AG09319 (cell line): Measurements from ENCODE around the gene CHST11.
"Not testable (repeated sequence)": the region's sequence is repeated elsewhere in the genome, so short reads cannot be mapped to it uniquely, and the experiment has no call there.

Experiments used
- DNase-seq: peaks from one replicate; pipeline ENCODE4 v3.0.0-alpha.2; 2010; ENCODE audit warnings: low read depth; ENCODE audit errors: extremely low read depth
- TF ChIP-seq, protein P1 (sequence below): IDR thresholded peaks from 2 replicates; pipeline ENCODE4 v1.5.1; 2011; ENCODE audit warnings: low read depth, mild to moderate bottlenecking, inconsistent platforms, low read length, moderate library complexity

Gene CHST11

DNA sequence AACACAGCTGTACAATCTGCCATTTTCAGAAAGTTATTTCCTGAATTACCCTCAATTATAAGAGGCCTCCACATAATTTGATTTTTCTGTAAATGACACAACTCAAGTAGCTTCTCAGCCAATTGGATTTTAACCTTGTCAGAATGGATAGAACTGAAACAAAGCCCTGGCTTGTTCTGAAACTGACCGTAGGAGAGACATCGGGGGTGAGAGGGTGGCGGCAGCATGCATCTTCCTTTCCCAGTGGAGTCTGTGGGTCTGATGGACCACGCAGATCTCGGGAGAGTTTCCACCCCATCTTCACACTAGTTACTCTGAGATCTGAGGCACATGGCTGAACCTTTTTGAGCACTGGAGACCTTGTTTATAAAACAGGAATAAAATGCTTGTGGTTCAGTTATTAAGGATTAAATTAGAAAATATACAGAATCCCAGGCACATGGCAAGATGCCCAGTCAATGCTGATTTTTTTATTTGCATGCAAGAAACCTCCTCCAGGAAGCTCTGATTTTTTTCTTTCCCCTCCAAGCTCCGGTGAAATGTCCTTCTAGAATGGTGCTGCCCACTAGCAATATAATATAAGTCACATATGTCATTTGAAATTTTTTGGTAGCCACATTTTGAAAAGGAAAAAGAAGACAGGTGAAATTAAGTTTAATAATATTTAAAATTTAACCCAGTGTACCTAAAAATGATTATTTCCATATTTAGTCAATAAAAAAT is 153.9 kb downstream of the CHST11 start:
- TF ChIP-seq, protein P1, sequence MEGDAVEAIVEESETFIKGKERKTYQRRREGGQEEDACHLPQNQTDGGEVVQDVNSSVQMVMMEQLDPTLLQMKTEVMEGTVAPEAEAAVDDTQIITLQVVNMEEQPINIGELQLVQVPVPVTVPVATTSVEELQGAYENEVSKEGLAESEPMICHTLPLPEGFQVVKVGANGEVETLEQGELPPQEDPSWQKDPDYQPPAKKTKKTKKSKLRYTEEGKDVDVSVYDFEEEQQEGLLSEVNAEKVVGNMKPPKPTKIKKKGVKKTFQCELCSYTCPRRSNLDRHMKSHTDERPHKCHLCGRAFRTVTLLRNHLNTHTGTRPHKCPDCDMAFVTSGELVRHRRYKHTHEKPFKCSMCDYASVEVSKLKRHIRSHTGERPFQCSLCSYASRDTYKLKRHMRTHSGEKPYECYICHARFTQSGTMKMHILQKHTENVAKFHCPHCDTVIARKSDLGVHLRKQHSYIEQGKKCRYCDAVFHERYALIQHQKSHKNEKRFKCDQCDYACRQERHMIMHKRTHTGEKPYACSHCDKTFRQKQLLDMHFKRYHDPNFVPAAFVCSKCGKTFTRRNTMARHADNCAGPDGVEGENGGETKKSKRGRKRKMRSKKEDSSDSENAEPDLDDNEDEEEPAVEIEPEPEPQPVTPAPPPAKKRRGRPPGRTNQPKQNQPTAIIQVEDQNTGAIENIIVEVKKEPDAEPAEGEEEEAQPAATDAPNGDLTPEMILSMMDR, result no peak
- no peak for DNase-seq

DNA sequence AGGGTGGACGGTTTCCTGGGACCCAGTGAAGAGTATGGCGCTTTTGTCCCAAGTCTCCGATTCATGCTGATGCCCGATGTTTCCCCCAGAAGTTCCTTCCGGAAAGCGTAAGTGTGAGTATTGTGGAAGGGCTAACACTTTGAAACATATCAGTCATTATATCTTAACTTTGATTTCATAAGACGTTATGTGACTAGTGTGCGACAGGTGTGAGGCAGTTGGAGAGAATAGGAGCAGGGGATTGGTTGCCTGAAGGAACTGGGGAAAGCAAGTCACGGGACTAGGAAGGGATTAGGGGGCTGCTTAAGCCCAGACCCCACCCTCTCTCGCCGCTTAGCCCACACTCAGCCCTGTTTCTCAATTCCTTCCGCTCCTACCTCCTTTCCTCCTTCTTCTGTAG is 154.9 kb downstream of the CHST11 start:
- no peak for DNase-seq
- TF ChIP-seq, protein P1, result no peak

DNA sequence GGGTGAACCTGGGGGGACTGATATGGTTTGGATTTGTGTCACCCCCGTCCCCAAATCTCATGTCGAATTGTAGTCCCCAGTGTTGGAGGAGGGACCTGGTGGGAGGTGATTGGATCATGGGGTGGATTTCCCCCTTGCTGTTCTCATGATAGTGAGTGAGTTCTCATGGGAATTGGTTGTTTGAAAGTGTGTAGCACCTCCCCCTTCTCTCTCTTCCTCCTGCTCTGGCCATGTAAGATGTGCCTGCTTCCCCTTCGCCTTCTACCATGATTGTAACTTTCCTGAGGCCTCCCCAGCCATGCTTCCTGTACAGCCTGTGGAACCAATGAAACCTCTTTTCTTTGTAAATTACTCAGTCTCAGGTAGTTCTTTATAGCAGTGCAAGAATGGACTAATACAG is 156.6 kb downstream of the CHST11 start:
- DNase-seq, result not testable (repeated sequence)

DNA sequence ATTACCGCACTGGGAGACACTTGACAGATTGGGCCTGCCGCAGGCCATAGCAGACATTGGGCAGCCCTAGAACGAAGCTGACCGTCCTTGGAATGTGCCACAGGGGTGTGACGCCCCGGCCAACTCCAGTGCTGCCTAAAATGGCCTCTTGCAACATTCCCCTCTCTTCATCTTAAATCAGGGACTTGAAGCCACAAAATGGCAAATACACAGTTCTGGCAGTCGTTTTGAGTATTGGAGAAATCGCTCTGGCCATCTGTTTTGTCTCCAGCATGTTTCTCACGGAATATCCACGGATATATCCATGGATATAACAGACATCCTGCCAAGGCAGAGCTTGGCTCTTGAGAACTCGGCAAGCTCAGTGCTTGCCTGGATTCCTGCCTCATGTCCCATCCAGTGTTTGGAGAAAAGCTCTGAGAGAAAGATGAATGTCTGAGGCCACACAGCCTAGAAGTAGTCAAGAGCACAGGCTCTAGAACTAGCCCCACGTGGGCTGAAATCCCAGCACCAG is 158.4 kb downstream of the CHST11 start:
- DNase-seq, result no peak
- TF ChIP-seq, protein P1, result no peak

DNA sequence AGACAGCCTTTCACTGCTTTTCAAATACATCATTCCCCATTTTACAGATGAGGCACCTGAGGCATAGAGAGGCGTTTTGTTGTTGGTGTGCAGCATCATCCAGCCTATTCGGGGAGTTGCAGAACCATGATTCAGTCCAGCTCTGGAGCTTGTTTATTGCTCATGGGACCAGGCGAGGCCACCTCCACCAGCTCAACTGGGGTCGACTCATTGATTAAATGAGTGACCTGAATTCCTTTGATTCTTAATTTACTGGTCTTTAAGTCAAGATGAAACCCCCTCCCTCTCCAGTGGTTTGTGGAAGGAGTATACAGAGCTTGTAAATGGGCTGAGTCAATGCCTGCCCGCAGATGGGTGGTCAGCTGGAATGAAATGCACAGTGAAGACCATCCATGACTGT is 161.9 kb downstream of the CHST11 start:
- TF ChIP-seq, protein P1, result no peak
- DNase-seq, result no peak

DNA sequence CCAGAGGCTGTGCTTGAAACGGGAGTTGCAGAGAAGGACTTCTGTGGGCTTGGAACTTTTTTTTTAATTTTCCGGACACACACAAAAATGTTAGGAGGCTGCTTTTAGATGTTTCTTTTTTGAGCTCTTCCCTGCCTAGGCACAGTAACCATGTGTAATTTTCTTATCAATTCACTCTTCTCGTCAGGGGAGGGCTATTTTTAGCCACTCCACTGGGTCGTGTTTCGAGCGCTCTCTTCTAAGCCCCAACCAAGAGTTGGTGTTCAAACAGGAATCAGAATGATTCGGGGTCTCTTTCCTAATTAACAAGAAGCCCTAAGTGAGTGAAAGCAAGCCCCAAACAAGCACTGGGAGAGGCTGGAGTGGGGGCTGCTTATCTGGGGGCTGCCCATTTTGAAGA is 162.6 kb downstream of the CHST11 start:
- TF ChIP-seq, protein P1, result no peak

DNA sequence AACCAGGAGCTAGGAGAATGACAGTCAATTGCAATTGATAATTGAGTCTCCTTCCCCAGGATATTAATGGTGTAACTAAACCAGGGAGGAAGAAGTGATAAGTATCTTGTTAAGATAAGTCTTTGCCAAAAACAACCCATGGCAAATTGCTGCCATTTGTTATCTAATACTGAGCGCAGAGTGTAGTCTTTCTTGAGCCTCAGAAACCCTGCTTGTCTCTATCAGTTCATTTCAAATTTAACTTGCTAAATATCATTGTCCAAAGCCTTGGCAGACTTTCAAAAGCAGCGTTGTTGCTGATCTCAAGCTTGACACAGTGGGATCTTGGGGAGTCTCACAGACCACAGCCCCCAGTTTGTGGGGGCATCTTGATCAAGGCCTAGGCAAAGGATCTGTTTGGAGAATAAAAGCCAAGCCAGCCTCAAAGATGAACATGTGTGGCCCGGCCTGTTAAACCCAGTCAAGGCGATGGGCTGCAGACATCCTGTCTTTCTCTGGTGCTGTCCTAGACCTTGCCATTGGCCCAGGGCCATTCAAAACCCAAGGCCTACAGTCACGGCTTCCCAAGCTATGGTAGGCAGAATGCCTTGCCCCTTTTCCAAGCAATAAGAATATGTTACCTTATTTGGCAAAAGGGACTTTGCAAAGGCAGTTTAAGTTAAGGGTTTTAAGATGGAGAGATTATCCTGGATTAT is 164.2 kb downstream of the CHST11 start:
- TF ChIP-seq, protein P1, result no peak
- no peak for DNase-seq

More for the DNA sequence above, 162.6 kb downstream of the CHST11 start:
- DNase-seq, result no peak

DNA sequence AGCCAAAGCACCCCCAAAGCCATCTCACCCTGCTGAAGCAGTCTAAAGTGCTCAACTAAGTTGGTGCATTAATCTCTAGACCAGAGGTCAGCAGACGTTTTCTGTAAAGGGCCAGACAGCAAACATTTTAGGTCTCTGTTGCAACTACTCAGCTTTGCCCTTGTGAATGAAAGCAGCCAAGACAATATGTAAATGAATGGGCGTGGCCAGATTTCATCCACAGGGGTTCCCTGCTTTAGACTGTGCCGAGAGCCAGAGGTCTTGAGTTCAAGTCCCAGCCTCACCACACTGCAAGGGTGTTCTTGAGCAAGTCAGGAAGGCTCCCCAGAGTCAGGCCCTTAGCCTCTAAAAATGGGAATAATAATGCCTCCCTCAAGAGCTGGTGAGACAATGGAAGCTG is 166.2 kb downstream of the CHST11 start:
- TF ChIP-seq, protein P1, result no peak
- DNase-seq, result no peak
